Ecto neural progenitor cell (in vitro differentiated cells): ENCODE data around the gene TSKU.
"Not testable (repeated sequence)": the region's sequence is repeated elsewhere in the genome, so short reads cannot be mapped to it uniquely, and the experiment has no call there.

Source experiments
- DNase-seq: peaks from one replicate; pipeline ENCODE4 v3.0.0-alpha.2; 2018; ENCODE audit warnings: low spot score

The TSKU gene

GRCh38 chr11:76824980-76825725, 42.0 kb downstream of the TSKU start:
- peak; percentile 44 for DNase-seq

- no peak for DNase-seq
These were observed 42.7 kb downstream of the TSKU start for GRCh38 chr11:76825726-76826396.

- not testable (repeated sequence) for DNase-seq
These were observed 43.4 kb downstream of the TSKU start for GRCh38 chr11:76826508-76826907.

- not testable (repeated sequence) for DNase-seq
These were observed 43.8 kb downstream of the TSKU start for GRCh38 chr11:76827005-76827404.

GRCh38 chr11:76830639-76831327, 47.6 kb downstream of the TSKU start:
- DNase-seq: no peak

GRCh38 chr11:76831686-76832310, 48.6 kb downstream of the TSKU start:
- DNase-seq: no peak

- DNase-seq: no peak
These were observed 49.2 kb downstream of the TSKU start for GRCh38 chr11:76832361-76832760.

- DNase-seq: no peak
These were observed 51.0 kb downstream of the TSKU start for GRCh38 chr11:76834151-76834550.

- DNase-seq: no peak
These were observed 51.9 kb downstream of the TSKU start for GRCh38 chr11:76835036-76835435.

- no peak for DNase-seq
These were observed 52.9 kb downstream of the TSKU start for GRCh38 chr11:76835928-76836612.

- no peak for DNase-seq
These were observed 53.6 kb downstream of the TSKU start for GRCh38 chr11:76836613-76837291.

- DNase-seq: no peak
These were observed 54.8 kb downstream of the TSKU start for GRCh38 chr11:76837696-76838677.

- peak; percentile 70 for DNase-seq
These were observed 55.5 kb downstream of the TSKU start for GRCh38 chr11:76838678-76839068.

GRCh38 chr11:76839311-76839710, 56.2 kb downstream of the TSKU start:
- DNase-seq: no peak

- DNase-seq: no peak
These were observed 58.8 kb downstream of the TSKU start for GRCh38 chr11:76841923-76842452.

- no peak for DNase-seq
These were observed 60.8 kb downstream of the TSKU start for GRCh38 chr11:76843907-76844306.

- no peak for DNase-seq
These were observed 61.4 kb downstream of the TSKU start for GRCh38 chr11:76844511-76844910.

GRCh38 chr11:76845069-76845468, 61.9 kb downstream of the TSKU start:
- no peak for DNase-seq

GRCh38 chr11:76846441-76846840, 63.3 kb downstream of the TSKU start:
- DNase-seq: no peak
